Right cardiac atrium (tissue), 5 donors: Measurements from ENCODE around the gene CMC1. TPM values are rescaled to one million over a fixed set of nuclear protein-coding genes. Genes with fewer than 3 reads are reported as not detected.
"Not testable (repeated sequence)": the region's sequence is repeated elsewhere in the genome, so short reads cannot be mapped to it uniquely, and the experiment has no call there.

Experiments
- ATAC-seq, 2 donors: fragments of 200-7000 bp; cut with Tn5 transposase; one replicate each; pipeline versions ENCODE4 v1.8.0 to v1.9.1; 2020; ENCODE audit warnings: moderate library complexity in 2 of 2, mild to moderate bottlenecking in 1 of 2
- DNase-seq, 3 donors: peaks; one replicate each; pipeline ENCODE4 v3.0.0-alpha.2; 2020
- H3K27ac ChIP-seq: one replicate; pipeline ENCODE4 v1.5.1; 2013; ENCODE audit warnings: mild to moderate bottlenecking, low read length, control low read depth, moderate library complexity
- H3K27me3 ChIP-seq: one replicate; pipeline ENCODE4 v1.6.1; 2013; ENCODE audit not compliant: control insufficient read depth, insufficient read depth
- H3K4me1 ChIP-seq: one replicate; pipeline ENCODE4 v1.6.1; 2013; ENCODE audit warnings: low read length; ENCODE audit not compliant: control insufficient read depth, insufficient read depth
- H3K4me3 ChIP-seq: one replicate; pipeline ENCODE4 v1.5.1; 2013; ENCODE audit warnings: low read length, control low read depth
- H3K9me3 ChIP-seq: one replicate; pipeline ENCODE4 v1.6.1; 2013; ENCODE audit warnings: low read length; ENCODE audit not compliant: control insufficient read depth
- WGBS: extraction: QIAGEN DNeasy Blood & Tissue Kit; methylation state at CpG from one replicate; pipeline ENCODE4 v1.1.7; 2013; 5-methylcytosine and 5-hydroxymethylcytosine counted together
- intact Hi-C, 4 donors: fragments of 100-400 bp; cut with DNase I; formaldehyde crosslinking; loops; one replicate each; pipeline versions ENCODE4 v1.11.0 to v1.14.0; 2022 to 2023
- polyA plus RNA-seq: library from polyadenylated mRNA; stranded (reverse); fragments of 200-250 nt; gene quantifications from one replicate; pipeline ENCODE4 v1.2.3, GENCODE V29; 2013
- total RNA-seq, 4 donors: library from RNA; stranded (reverse); fragmentation: NEBNext Ultra II Directional; extraction: Animal tissue kit (Norgen Biotek cat#: 25700); gene quantifications; one replicate each; pipeline ENCODE4 v1.2.1, GENCODE V29; 2021
- donor health status: healthy with polysubstance abuse.
- donor health status: DM: no; HTN: yes; CAD: no.
- donor health status: DM: no; HTN: no; CAD: no.
- donor health status: DM: no; HTN: yes; CAD: no; lungs with severe emphysema.
- donor health status: DM: yes; HTN: yes; CAD: no.

Gene CMC1
- total and polyA plus RNA-seq, 5 donors, result 25.8 to 136 (median 33.0) TPM

DNA sequence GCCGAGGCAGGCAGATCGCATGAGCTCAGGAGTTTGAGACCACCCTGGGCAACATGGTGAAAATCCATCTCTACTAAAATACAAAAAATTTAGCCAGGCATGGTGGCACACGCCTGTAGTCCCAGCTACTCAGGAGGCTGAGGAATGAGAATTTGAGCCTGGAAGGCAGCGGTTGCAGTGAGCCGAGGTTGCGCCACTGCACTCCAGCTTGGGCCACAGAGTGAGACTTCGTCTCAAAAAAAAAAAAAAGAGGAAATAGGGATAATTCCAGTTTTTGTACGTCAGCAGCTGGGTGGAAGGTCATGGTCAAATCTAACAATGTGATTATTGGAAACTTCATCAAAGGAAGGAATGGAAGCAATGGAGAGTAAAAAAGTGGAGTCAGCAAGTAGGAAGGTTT, 3.1 kb downstream of the CMC1 start:
- peaks cover 7% of the 10 kb centered on the region for H3K4me1 ChIP-seq
- 83% methylated on average over 8 of the region's 8 CpGs for WGBS

GRCh38 chr3:28247286-28247685, 5.9 kb downstream of the CMC1 start:
- H3K4me3 ChIP-seq, result no peak overlapping the region

More for the DNA sequence above, 3.1 kb downstream of the CMC1 start:
- no peaks in the 10 kb centered on the region for H3K27me3 ChIP-seq
- no peak overlapping the region for H3K27ac ChIP-seq
- DNase-seq (peak in 2 of 3 donors; percentile 19 to 57), ATAC-seq (no peak)
- H3K9me3 ChIP-seq, result no peaks in the 10 kb centered on the region
- H3K4me3 ChIP-seq, result no peak overlapping the region
- intact Hi-C loops, result no loop called here

DNA sequence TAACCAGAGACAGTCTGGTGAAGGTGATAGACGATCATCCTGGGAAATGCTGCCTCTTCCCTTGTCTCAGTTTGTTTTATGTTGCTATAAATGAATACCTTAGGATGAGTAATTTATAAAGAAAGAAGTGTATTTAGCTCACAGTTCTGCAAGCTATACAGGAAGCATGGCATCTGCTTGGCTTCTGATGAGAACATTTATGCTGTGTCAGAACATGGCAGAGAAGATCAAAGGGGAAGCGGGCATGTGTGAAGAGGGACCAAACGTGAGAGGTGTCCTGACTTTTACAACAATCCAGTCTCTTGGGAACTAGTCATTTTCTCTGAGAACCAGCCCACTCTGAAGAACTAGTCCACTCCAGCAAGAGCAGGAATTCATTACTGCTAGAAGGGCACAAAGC, 9.6 kb downstream of the CMC1 start:
- no peak for DNase-seq
- Histone ChIP-seq H3K4me3 (no peak overlapping the region), H3K9me3 (no peaks in the 10 kb centered on the region), H3K27ac (no peak overlapping the region), H3K27me3 (no peaks in the 10 kb centered on the region), H3K4me1 (peaks cover 4% of the 10 kb centered on the region)
- ATAC-seq, result no peak
- WGBS, result 55% methylated on average over 3 of the region's 3 CpGs
- intact Hi-C loops, result no loop called here

More at GRCh38 chr3:28247286-28247685, 5.9 kb downstream of the CMC1 start:
- Histone ChIP-seq H3K27me3 (no peaks in the 10 kb centered on the region), H3K27ac (no peak overlapping the region), H3K9me3 (no peaks in the 10 kb centered on the region), H3K4me1 (peaks cover 6% of the 10 kb centered on the region)
- 86% methylated on average over 1 of the region's 1 CpG for WGBS
- intact Hi-C loops, result no loop called here
- DNase-seq, result no peak
- ATAC-seq, result peak in 1 of 2 donors; percentile 28

DNA sequence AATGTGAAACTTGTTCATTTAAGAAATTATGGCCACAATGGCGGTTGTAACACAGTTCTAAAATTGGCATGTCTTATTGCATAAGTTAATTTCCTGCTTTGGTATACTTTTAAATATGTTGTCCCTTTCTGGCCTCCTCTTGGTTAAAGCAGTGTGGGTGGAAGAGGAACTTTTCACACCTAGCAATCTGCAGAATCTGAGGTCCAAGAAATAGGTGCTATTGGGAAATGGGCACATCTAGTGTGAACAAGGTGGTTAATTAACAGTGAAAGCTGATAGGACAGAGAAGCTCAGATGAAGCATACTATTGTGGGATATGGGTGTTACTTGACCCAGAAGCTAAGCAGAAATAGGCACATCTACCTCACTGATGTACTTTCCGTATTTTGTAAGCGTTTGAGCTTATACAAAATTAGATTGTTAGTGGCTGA, 10.6 kb downstream of the CMC1 start:
- intact Hi-C loops, result no loop called here
- DNase-seq (no peak), ATAC-seq (peak in 1 of 2 donors; percentile 36)
- Histone ChIP-seq H3K27ac (no peak overlapping the region), H3K9me3 (no peaks in the 10 kb centered on the region), H3K4me3 (no peak overlapping the region), H3K27me3 (no peaks in the 10 kb centered on the region), H3K4me1 (peaks cover 4% of the 10 kb centered on the region)
- WGBS, result 87% methylated on average over 3 of the region's 3 CpGs

DNA sequence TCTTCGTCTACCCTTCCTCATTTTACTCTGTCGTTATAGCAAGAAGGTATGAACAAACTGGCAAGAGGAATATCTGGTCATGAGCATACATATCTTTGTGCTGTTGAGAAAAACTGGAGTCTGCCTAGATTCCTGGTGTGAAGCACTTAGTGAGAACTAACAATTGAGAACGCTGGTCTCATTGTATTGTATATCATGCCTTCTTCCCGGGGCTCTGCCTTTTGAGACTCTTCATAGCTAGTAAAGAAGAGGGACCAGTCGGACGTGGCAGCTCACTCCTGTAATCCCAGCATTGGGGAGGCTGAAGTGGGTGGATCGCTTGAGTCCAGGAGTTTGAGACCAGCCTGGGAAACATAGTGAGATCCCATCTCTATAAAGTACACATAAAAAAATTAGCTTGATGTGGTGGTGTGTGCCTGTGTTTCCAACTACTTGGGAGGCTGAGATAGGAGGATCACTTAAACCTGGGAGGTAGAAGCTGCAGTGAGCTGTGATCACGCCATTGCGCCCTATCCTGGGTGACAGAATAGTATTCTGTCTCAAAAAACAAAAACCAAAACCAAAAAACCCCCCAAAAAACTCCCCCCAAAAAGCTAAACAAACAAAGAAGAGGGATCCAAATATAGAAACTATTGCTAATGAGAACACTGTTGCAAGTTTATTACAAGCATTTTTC, 11.8 kb downstream of the CMC1 start:
- ATAC-seq, result no peak
- Histone ChIP-seq H3K27ac (no peak overlapping the region), H3K4me3 (no peak overlapping the region), H3K4me1 (peaks cover 2% of the 10 kb centered on the region), H3K9me3 (no peaks in the 10 kb centered on the region), H3K27me3 (no peaks in the 10 kb centered on the region)
- WGBS, result 92% methylated on average over 9 of the region's 9 CpGs
- intact Hi-C loops, result no loop called here
- DNase-seq, result no peak

GRCh38 chr3:28262001-28262400, 20.6 kb downstream of the CMC1 start:
- Histone ChIP-seq H3K4me3 (no peak overlapping the region), H3K9me3 (no peaks in the 10 kb centered on the region), H3K27me3 (no peaks in the 10 kb centered on the region), H3K4me1 (no peaks in the 10 kb centered on the region), H3K27ac (no peak overlapping the region)
- DNase-seq (no peak), ATAC-seq (no peak)
- intact Hi-C loops, result no loop called here

DNA sequence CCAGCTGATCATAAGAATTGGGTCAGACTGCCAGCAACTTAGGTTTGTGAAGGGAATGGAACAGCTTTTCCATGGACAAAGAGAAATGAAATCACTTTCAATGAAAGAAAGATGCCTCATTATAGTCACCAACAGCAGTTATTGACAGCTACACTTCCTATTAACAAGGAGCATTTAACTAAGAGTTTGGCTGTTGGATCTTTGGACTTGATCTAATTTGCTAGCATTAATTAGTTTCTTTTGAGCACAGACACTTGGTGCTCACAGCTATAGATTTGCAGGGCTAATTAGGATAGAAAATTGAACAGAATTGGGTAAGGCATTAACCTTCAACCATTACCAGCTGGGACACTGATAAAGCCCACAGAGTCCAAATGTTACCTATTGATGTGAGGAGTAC, 24.2 kb downstream of the CMC1 start:
- Histone ChIP-seq H3K4me3 (no peak overlapping the region), H3K27me3 (no peaks in the 10 kb centered on the region), H3K9me3 (no peaks in the 10 kb centered on the region), H3K27ac (no peak overlapping the region), H3K4me1 (no peaks in the 10 kb centered on the region)
- DNase-seq (no peak), ATAC-seq (no peak)
- intact Hi-C loops, result no loop called here

DNA sequence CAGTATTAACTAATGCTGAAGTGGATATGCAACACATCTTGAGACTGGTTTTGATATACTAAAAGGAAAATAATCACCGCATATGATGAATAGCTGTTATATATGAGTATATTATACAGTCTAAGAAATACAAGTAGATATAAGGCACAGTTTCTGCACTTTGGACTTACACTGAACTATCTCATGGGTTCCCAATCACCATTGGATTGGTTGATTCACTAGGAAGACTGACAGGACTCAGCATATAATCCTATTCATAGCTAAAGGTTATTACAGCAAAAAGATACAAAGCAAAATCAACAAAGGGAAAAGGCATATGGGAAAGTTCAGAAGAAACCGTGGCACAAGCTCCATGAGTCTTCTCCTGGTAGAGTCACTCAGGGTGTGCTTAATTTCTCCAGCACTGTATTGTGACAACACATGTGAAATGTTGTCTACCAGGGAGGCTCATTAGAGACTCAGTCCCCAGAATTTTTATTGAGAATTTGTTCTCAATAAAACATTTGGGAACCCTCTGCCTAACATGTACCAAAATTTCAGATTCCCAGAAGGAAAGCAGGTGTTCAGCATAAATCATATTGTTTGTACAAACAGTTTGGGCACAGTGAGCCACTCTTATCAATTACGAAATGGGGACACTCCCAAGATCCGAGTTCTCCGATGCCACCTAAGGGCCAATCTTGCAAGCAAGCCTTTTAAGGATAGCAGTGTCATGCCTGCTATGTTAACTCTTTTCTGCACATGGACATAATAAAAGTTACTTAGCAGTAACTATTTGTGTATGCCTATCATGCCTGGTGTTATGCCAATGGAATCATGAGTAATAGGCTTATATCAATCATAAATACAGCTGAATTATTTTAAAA, 26.8 kb downstream of the CMC1 start:
- no peak for ATAC-seq
- Histone ChIP-seq H3K4me1 (no peaks in the 10 kb centered on the region), H3K27ac (no peak overlapping the region), H3K4me3 (no peak overlapping the region), H3K27me3 (no peaks in the 10 kb centered on the region), H3K9me3 (no peaks in the 10 kb centered on the region)
- WGBS, result 56% methylated on average over 5 of the region's 5 CpGs
- intact Hi-C loops, result no loop called here
- no peak for DNase-seq

- no peak overlapping the region for H3K4me3 ChIP-seq
Measured at GRCh38 chr3:28268989-28269388, 27.6 kb downstream of the CMC1 start.

DNA sequence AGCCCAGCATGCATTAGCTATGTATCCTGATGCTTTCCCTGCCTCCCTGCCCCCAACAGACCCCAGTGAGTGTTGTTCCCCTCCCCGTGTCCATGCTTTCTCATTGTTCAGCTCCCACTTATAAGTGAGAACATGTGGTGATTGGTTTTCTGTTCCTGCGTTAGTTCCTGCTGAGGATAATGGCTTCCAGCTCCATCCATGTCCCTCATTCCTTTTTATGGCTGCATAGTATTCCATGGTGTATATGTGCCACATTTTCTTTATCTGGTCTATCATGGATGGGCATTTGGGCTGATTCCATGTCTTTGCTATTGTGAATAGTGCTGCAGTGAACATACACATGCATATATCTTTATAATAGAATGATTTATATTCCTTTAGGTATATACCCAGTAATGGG, 28.5 kb downstream of the CMC1 start:
- intact Hi-C loops, DNase-seq, H3K27ac ChIP-seq, H3K4me1 ChIP-seq, ATAC-seq, H3K4me3 ChIP-seq, H3K9me3 ChIP-seq, H3K27me3 ChIP-seq: not testable (repeated sequence)
- 100% methylated on average over 2 of the region's 2 CpGs for WGBS

More at GRCh38 chr3:28268989-28269388, 27.6 kb downstream of the CMC1 start:
- no peak overlapping the region for H3K27ac ChIP-seq
- 80% methylated on average over 1 of the region's 1 CpG for WGBS
- H3K27me3 ChIP-seq, result no peaks in the 10 kb centered on the region
- no peaks in the 10 kb centered on the region for H3K4me1 ChIP-seq
- H3K9me3 ChIP-seq, result no peaks in the 10 kb centered on the region
- ATAC-seq (no peak), DNase-seq (no peak)
- intact Hi-C loops, result no loop called here

GRCh38 chr3:28273837-28274236, 32.4 kb downstream of the CMC1 start:
- H3K4me1 ChIP-seq, result peaks cover 1% of the 10 kb centered on the region
- H3K27ac ChIP-seq, result no peak overlapping the region
- DNase-seq, result no peak
- intact Hi-C loops, result no loop called here
- no peaks in the 10 kb centered on the region for H3K9me3 ChIP-seq
- no peak overlapping the region for H3K4me3 ChIP-seq
- no peaks in the 10 kb centered on the region for H3K27me3 ChIP-seq
- no peak for ATAC-seq
